ENCODE results near the gene CCNL2.

DNA sequence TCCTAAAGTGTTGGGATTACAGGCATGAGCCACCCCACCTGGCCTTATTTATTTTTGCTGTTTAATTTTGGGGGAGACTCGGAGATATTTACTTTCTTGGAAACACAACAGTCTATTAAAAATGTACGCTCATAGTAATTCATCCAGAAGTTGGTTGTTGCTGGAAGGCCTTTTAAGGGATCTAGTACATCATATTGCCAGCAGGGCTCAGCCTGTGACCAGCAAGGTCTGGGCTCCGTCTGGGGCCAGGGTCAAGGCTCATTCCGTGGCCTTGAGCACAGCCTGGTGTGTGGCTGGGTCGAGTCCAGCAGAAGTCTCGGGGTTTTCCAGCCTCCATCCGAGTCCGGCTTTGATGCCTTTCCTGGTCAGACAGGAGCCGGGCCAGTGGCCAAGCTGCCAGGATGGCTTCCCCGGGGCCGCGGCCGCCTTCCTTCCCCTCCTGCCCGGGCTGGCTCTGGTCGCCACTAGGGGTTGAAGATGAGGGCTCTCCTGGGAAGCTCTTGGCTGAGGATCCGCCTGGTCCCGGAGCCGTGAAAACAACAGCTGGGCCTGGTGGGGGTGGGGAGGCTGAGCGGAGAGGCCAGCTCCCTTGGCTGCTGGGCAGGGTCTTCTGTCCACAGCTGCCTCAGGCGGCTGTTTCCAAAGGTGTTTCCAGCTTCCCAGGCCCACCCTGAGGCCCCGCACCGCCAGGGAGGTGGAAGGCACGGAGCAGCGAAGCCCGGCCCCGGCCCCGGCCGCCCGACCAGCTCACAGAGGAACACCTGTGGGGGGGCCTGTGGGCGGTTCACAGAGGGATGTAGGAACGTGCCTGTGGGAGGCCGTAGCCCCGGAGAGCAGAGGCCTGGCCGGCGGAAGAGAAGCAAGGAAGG lies 31.2 kb upstream of the CCNL2 start:
- TF ChIP-seq, protein P1, sequence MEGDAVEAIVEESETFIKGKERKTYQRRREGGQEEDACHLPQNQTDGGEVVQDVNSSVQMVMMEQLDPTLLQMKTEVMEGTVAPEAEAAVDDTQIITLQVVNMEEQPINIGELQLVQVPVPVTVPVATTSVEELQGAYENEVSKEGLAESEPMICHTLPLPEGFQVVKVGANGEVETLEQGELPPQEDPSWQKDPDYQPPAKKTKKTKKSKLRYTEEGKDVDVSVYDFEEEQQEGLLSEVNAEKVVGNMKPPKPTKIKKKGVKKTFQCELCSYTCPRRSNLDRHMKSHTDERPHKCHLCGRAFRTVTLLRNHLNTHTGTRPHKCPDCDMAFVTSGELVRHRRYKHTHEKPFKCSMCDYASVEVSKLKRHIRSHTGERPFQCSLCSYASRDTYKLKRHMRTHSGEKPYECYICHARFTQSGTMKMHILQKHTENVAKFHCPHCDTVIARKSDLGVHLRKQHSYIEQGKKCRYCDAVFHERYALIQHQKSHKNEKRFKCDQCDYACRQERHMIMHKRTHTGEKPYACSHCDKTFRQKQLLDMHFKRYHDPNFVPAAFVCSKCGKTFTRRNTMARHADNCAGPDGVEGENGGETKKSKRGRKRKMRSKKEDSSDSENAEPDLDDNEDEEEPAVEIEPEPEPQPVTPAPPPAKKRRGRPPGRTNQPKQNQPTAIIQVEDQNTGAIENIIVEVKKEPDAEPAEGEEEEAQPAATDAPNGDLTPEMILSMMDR (IDR thresholded peaks at IDR 0.05; ENCODE audit: insufficient read depth, low read length), result no peak
- no peak for TF ChIP-seq POLR2AphosphoS5 (IDR thresholded peaks at IDR 0.05; ENCODE audit: low read depth)
- TF ChIP-seq GABPA (IDR thresholded peaks at IDR 0.05; ENCODE audit: low read depth), result no peak
- TF ChIP-seq, protein P2, sequence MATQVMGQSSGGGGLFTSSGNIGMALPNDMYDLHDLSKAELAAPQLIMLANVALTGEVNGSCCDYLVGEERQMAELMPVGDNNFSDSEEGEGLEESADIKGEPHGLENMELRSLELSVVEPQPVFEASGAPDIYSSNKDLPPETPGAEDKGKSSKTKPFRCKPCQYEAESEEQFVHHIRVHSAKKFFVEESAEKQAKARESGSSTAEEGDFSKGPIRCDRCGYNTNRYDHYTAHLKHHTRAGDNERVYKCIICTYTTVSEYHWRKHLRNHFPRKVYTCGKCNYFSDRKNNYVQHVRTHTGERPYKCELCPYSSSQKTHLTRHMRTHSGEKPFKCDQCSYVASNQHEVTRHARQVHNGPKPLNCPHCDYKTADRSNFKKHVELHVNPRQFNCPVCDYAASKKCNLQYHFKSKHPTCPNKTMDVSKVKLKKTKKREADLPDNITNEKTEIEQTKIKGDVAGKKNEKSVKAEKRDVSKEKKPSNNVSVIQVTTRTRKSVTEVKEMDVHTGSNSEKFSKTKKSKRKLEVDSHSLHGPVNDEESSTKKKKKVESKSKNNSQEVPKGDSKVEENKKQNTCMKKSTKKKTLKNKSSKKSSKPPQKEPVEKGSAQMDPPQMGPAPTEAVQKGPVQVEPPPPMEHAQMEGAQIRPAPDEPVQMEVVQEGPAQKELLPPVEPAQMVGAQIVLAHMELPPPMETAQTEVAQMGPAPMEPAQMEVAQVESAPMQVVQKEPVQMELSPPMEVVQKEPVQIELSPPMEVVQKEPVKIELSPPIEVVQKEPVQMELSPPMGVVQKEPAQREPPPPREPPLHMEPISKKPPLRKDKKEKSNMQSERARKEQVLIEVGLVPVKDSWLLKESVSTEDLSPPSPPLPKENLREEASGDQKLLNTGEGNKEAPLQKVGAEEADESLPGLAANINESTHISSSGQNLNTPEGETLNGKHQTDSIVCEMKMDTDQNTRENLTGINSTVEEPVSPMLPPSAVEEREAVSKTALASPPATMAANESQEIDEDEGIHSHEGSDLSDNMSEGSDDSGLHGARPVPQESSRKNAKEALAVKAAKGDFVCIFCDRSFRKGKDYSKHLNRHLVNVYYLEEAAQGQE (IDR thresholded peaks at IDR 0.05; ENCODE audit: insufficient replicate concordance, low read depth), result no peak

All from HL-60 (cell line).